Testis (tissue), 2 donors: ENCODE results near the gene TNNI3K.

Experiments
- POLR2A ChIP-seq: fragments of 450-650 bp; IDR thresholded peaks from one replicate; pipeline ENCODE4 v1.6.1; 2017; ENCODE audit warnings: antibody characterized with exemption, mild to moderate bottlenecking, moderate library complexity
- TF ChIP-seq, protein P1 (sequence below), 3 experiments: fragments of 450-650 bp in 2 of 3; fragments of 200-600 bp in 1 of 3; sonication (generic) in 1 of 3; IDR thresholded peaks; one replicate each; pipeline ENCODE4 v1.5.1; 2016 to 2019; ENCODE audit warnings: antibody characterized with exemption in 3 of 3, mild to moderate bottlenecking in 2 of 3, moderate library complexity in 1 of 3

DNA sequence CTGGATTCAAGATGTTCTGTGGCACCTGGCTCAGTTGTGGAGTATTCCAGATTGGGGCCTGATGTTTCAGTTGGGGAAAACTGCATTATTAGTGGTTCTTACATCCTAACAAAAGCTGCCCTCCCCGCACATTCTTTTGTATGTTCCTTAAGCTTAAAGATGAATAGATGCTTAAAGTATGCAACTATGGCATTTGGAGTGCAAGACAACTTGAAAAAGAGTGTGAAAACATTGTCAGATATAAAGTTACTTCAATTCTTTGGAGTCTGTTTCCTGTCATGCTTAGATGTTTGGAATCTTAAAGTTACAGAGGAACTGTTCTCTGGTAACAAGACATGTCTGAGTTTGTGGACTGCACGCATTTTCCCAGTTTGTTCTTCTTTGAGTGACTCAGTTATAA lies 29.9 kb upstream of the TNNI3K start:
- no peak for TF ChIP-seq POLR2A
- TF ChIP-seq, protein P1, sequence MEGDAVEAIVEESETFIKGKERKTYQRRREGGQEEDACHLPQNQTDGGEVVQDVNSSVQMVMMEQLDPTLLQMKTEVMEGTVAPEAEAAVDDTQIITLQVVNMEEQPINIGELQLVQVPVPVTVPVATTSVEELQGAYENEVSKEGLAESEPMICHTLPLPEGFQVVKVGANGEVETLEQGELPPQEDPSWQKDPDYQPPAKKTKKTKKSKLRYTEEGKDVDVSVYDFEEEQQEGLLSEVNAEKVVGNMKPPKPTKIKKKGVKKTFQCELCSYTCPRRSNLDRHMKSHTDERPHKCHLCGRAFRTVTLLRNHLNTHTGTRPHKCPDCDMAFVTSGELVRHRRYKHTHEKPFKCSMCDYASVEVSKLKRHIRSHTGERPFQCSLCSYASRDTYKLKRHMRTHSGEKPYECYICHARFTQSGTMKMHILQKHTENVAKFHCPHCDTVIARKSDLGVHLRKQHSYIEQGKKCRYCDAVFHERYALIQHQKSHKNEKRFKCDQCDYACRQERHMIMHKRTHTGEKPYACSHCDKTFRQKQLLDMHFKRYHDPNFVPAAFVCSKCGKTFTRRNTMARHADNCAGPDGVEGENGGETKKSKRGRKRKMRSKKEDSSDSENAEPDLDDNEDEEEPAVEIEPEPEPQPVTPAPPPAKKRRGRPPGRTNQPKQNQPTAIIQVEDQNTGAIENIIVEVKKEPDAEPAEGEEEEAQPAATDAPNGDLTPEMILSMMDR (IDR thresholded peaks at IDR 0.05) = no peak
